ENCODE measurements around the gene PPM1E.

Gene PPM1E

GRCh38 chr17:58899191-58899590, 143.5 kb downstream of the PPM1E start:
- Histone ChIP-seq H3K9me2 (replicated peaks; ENCODE audit: low read depth, low read length) (no peaks in the 10 kb centered on the region), H3K9me3 (ENCODE audit: insufficient read depth, low read depth, low read length) (peaks cover 3% of the 10 kb centered on the region; the same call in 1 of the 2 replicates), H3K4me3 (ENCODE audit: low read length, poor library complexity, severe bottlenecking) (no peak overlapping the region), H3K27me3 (ENCODE audit: insufficient read depth, low read length, poor library complexity, severe bottlenecking) (no peaks in the 10 kb centered on the region), H3K4me2 (ENCODE audit: low read depth, low read length, poor library complexity, severe bottlenecking) (no peak overlapping the region), H3K36me3 (ENCODE audit: insufficient read depth, low read length) (no peaks in the 10 kb centered on the region), H3K79me2 (ENCODE audit: insufficient read depth, low read length) (no peaks in the 10 kb centered on the region), H4K20me1 (ENCODE audit: insufficient read depth, low read length, poor library complexity, severe bottlenecking) (no peaks in the 10 kb centered on the region), H3K9ac (ENCODE audit: low read depth, low read length, poor library complexity, severe bottlenecking) (no peak overlapping the region), H2AFZ (ENCODE audit: low read length) (no peak overlapping the region), H3K4me1 (ENCODE audit: insufficient read depth, low read length, poor library complexity, severe bottlenecking) (no peaks in the 10 kb centered on the region), H3F3A (ENCODE audit: low read depth) (no peaks in the 10 kb centered on the region)
- no peak for TF ChIP-seq CTCF (conservative IDR thresholded peaks at IDR 0.05; ENCODE audit: low read length)
- TF ChIP-seq EZH2phosphoT487 (IDR thresholded peaks at IDR 0.05; ENCODE audit: borderline replicate concordance), result no peak

GRCh38 chr17:58902322-58902721, 146.7 kb downstream of the PPM1E start:
- H3K36me3 ChIP-seq (ENCODE audit: insufficient read depth, low read length), result no peaks in the 10 kb centered on the region
- H3K9me2 ChIP-seq (replicated peaks; ENCODE audit: low read depth, low read length), result no peaks in the 10 kb centered on the region
- H3K4me1 ChIP-seq (ENCODE audit: insufficient read depth, low read length, poor library complexity, severe bottlenecking), result no peaks in the 10 kb centered on the region
- no peaks in the 10 kb centered on the region for H4K20me1 ChIP-seq (ENCODE audit: insufficient read depth, low read length, poor library complexity, severe bottlenecking)
- H2AFZ ChIP-seq (ENCODE audit: low read length), result no peak overlapping the region
- H3K9ac ChIP-seq (ENCODE audit: low read depth, low read length, poor library complexity, severe bottlenecking), result no peak overlapping the region
- no peaks in the 10 kb centered on the region for H3K79me2 ChIP-seq (ENCODE audit: insufficient read depth, low read length)
- H3K4me3 ChIP-seq (ENCODE audit: low read length, poor library complexity, severe bottlenecking), result no peak overlapping the region
- H3K9me3 ChIP-seq (ENCODE audit: insufficient read depth, low read depth, low read length), result 0 out of 2 replicates have a peak, but pooled peaks cover 4% of the 10 kb centered on the region
- TF ChIP-seq EZH2phosphoT487 (IDR thresholded peaks at IDR 0.05; ENCODE audit: borderline replicate concordance), result no peak
- no peak for TF ChIP-seq CTCF (conservative IDR thresholded peaks at IDR 0.05; ENCODE audit: low read length)
- H3K27me3 ChIP-seq (ENCODE audit: insufficient read depth, low read length, poor library complexity, severe bottlenecking), result no peaks in the 10 kb centered on the region
- H3K4me2 ChIP-seq (ENCODE audit: low read depth, low read length, poor library complexity, severe bottlenecking), result no peak overlapping the region
- H3F3A ChIP-seq (ENCODE audit: low read depth), result no peaks in the 10 kb centered on the region

GRCh38 chr17:58911741-58912343, 156.2 kb downstream of the PPM1E start:
- Histone ChIP-seq H3K36me3 (ENCODE audit: insufficient read depth, low read length) (no peaks in the 10 kb centered on the region), H3K4me3 (ENCODE audit: low read length, poor library complexity, severe bottlenecking) (no peak overlapping the region), H3K79me2 (ENCODE audit: insufficient read depth, low read length) (no peaks in the 10 kb centered on the region), H3K9me3 (ENCODE audit: insufficient read depth, low read depth, low read length) (peaks cover 3% of the 10 kb centered on the region; the same call in 1 of the 2 replicates), H4K20me1 (ENCODE audit: insufficient read depth, low read length, poor library complexity, severe bottlenecking) (no peaks in the 10 kb centered on the region), H3K4me2 (ENCODE audit: low read depth, low read length, poor library complexity, severe bottlenecking) (no peak overlapping the region), H3K9ac (ENCODE audit: low read depth, low read length, poor library complexity, severe bottlenecking) (no peak overlapping the region), H3K27me3 (ENCODE audit: insufficient read depth, low read length, poor library complexity, severe bottlenecking) (no peaks in the 10 kb centered on the region), H3K4me1 (ENCODE audit: insufficient read depth, low read length, poor library complexity, severe bottlenecking) (no peaks in the 10 kb centered on the region), H3K9me2 (replicated peaks; ENCODE audit: low read depth, low read length) (no peaks in the 10 kb centered on the region), H3F3A (ENCODE audit: low read depth) (no peaks in the 10 kb centered on the region), H2AFZ (ENCODE audit: low read length) (no peak overlapping the region)
- TF ChIP-seq EZH2phosphoT487 (IDR thresholded peaks at IDR 0.05; ENCODE audit: borderline replicate concordance) (no peak), CTCF (conservative IDR thresholded peaks at IDR 0.05; ENCODE audit: low read length) (no peak)

Measured in Loucy (cell line).